Keratinocyte (primary cell): ENCODE data around the gene SLC25A42. TPM values are rescaled to one million over a fixed set of nuclear protein-coding genes. Genes with fewer than 3 reads are reported as not detected.

ENCODE experiments used
- DNase-seq: peaks from one replicate; pipeline ENCODE4 v3.0.0-alpha.2; 2011; ENCODE audit warnings: low read depth, missing footprints, low spot score
- FAIRE-seq: peaks from 2 replicates; lab custom pipeline; 2011; peaks lifted over from hg19 to GRCh38; lab: Jason Lieb, UNC
- H2AFZ ChIP-seq: 2 replicates; pipeline ENCODE4 v1.6.0; 2012; ENCODE audit warnings: low read length, control low read depth, inconsistent platforms; ENCODE audit not compliant: control insufficient read depth
- H3K27ac ChIP-seq: 2 replicates; pipeline ENCODE4 v1.5.1; 2011; ENCODE audit warnings: low read length; ENCODE audit not compliant: control insufficient read depth, insufficient read depth
- H3K27me3 ChIP-seq: 3 replicates; pipeline ENCODE4 v1.6.0; 2011; ENCODE audit warnings: low read length; ENCODE audit not compliant: control insufficient read depth, insufficient read depth; ENCODE audit errors: extremely low read depth
- H3K36me3 ChIP-seq, 2 experiments: 2 replicates in 1 of 2; 3 replicates in 1 of 2; pipeline ENCODE4 v1.5.1; 2011; ENCODE audit warnings: low read length in 2 of 2, mild to moderate bottlenecking in 1 of 2; ENCODE audit not compliant: control insufficient read depth in 2 of 2, insufficient read depth in 2 of 2; ENCODE audit errors: extremely low read depth in 1 of 2
- H3K4me1 ChIP-seq: 3 replicates; pipeline ENCODE4 v1.5.1; 2011; ENCODE audit warnings: low read length; ENCODE audit not compliant: control insufficient read depth, insufficient read depth; ENCODE audit errors: extremely low read depth
- H3K4me2 ChIP-seq: 3 replicates; pipeline ENCODE4 v1.6.0; 2011; ENCODE audit warnings: low read depth, low read length; ENCODE audit not compliant: control insufficient read depth, insufficient read depth; ENCODE audit errors: extremely low read depth
- H3K4me3 ChIP-seq, 3 experiments: fragments of 200-600 bp in 1 of 3; sonication (generic) in 1 of 3; 2 replicates in 2 of 3; 3 replicates in 1 of 3; pipeline ENCODE4 v1.5.1; 2011 to 2016; ENCODE audit warnings: low read length in 3 of 3, mild to moderate bottlenecking in 3 of 3, control low read depth in 2 of 3, inconsistent platforms in 1 of 3, low read depth in 1 of 3, mixed read lengths in 1 of 3, mixed run types in 1 of 3, moderate library complexity in 1 of 3; ENCODE audit not compliant: control insufficient read depth in 2 of 3, insufficient read depth in 2 of 3; ENCODE audit errors: extremely low read depth in 1 of 3
- H3K79me2 ChIP-seq: 2 replicates; pipeline ENCODE4 v1.6.0; 2012; ENCODE audit warnings: low read length; ENCODE audit not compliant: control insufficient read depth, insufficient read depth
- H3K9ac ChIP-seq: 3 replicates; pipeline ENCODE4 v1.6.0; 2011; ENCODE audit warnings: low read length; ENCODE audit not compliant: control insufficient read depth, insufficient read depth; ENCODE audit errors: extremely low read depth
- H3K9me1 ChIP-seq: 3 replicates; pipeline ENCODE4 v1.6.0; 2011; ENCODE audit warnings: low read length; ENCODE audit not compliant: control insufficient read depth, insufficient read depth; ENCODE audit errors: extremely low read depth
- H3K9me3 ChIP-seq: 2 replicates; pipeline ENCODE4 v1.5.1; 2012; ENCODE audit warnings: low read depth, low read length; ENCODE audit not compliant: control insufficient read depth
- H4K20me1 ChIP-seq: 3 replicates; pipeline ENCODE4 v1.6.0; 2011; ENCODE audit warnings: low read length; ENCODE audit not compliant: control insufficient read depth, insufficient read depth; ENCODE audit errors: extremely low read depth
- EZH2 ChIP-seq: IDR thresholded peaks from one replicate; pipeline ENCODE4 v1.6.1; 2012; ENCODE audit warnings: inconsistent platforms, mild to moderate bottlenecking, low read length, moderate library complexity
- dilution Hi-C: fragments of 300-500 bp; cut with MboI; formaldehyde crosslinking; loops from one replicate; pipeline ENCODE4 v1.7.0; 2020; ENCODE audit warnings: low sequenced_read_pairs; ENCODE audit not compliant: extremely low pct_ligation_motif_present
- polyA plus RNA-seq, 5 experiments: library from polyadenylated mRNA; depleted of rRNA in 3 of 5; stranded (reverse) in 3 of 5; stranded (forward) in 1 of 5; unstranded in 1 of 5; fragments of >200 nt; gene quantifications; 1 replicate in 1 of 5; 2 replicates in 3 of 5; 3 replicates in 1 of 5; pipeline versions ENCODE4 v1.2.1 to v1.2.3, GENCODE V29; 2011 to 2012; ENCODE audit warnings: missing spikeins in 2 of 5, low read depth in 1 of 5, low replicate concordance in 1 of 5
- TF ChIP-seq, protein P1 (sequence below), 3 experiments: IDR thresholded peaks in 1 of 3; conservative IDR thresholded peaks in 1 of 3; optimal IDR thresholded peaks in 1 of 3; 2 replicates in 2 of 3; 3 replicates in 1 of 3; pipeline versions ENCODE3 to v1.5.1; 2011; ENCODE audit warnings: low read length in 3 of 3, mild to moderate bottlenecking in 3 of 3, moderate library complexity in 2 of 3, control low read depth in 1 of 3, inconsistent platforms in 1 of 3; ENCODE audit not compliant: insufficient read depth in 2 of 3; ENCODE audit errors: extremely low read depth in 1 of 3

The SLC25A42 gene
- polyA plus RNA-seq, 1 donor (not counting 4 experiments of a cell fraction or from before 2014, with no cell fraction given) = 1.2 TPM

DNA sequence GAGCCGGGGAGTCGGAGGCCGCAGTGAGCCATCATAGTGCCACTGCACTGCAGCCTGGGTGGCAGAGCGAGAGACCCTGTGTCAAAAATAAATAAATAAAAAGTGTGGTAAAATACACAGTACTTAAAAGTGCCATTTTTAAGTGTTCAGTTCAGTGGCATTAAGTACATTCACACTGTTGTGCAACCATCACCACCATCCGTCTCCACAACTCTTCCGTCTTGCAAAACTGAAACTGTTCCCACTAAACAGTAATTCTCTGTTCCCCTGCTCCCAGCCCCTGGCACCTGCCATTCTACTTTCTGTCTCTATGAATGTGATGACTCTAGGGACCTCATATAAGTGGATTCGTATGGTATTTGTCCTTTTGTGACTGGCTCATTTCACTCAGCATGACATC, 13.3 kb downstream of the SLC25A42 start:
- no peak for TF ChIP-seq EZH2
- TF ChIP-seq, protein P1, sequence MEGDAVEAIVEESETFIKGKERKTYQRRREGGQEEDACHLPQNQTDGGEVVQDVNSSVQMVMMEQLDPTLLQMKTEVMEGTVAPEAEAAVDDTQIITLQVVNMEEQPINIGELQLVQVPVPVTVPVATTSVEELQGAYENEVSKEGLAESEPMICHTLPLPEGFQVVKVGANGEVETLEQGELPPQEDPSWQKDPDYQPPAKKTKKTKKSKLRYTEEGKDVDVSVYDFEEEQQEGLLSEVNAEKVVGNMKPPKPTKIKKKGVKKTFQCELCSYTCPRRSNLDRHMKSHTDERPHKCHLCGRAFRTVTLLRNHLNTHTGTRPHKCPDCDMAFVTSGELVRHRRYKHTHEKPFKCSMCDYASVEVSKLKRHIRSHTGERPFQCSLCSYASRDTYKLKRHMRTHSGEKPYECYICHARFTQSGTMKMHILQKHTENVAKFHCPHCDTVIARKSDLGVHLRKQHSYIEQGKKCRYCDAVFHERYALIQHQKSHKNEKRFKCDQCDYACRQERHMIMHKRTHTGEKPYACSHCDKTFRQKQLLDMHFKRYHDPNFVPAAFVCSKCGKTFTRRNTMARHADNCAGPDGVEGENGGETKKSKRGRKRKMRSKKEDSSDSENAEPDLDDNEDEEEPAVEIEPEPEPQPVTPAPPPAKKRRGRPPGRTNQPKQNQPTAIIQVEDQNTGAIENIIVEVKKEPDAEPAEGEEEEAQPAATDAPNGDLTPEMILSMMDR (optimal IDR thresholded peaks at IDR 0.05 in 1 of 3, IDR thresholded peaks at IDR 0.05 in 1 of 3, conservative IDR thresholded peaks at IDR 0.05 in 1 of 3; ENCODE audit: extremely low read depth in 1 of 3, insufficient read depth in 2 of 3, low read length in 3 of 3) = no peak
- no peaks in the 10 kb centered on the region for H3K9me3 ChIP-seq
- FAIRE-seq (no peak), DNase-seq (no peak)
- no peaks in the 10 kb centered on the region for H3K4me1 ChIP-seq
- no peak overlapping the region for H3K4me2 ChIP-seq
- H3K9me1 ChIP-seq = no peaks in the 10 kb centered on the region
- H4K20me1 ChIP-seq = no peaks in the 10 kb centered on the region
- H3K4me3 ChIP-seq = no peak overlapping the region
- H3K79me2 ChIP-seq = no peaks in the 10 kb centered on the region
- no peak overlapping the region for H2AFZ ChIP-seq
- H3K9ac ChIP-seq = no peak overlapping the region
- H3K27ac ChIP-seq = no peak overlapping the region
- H3K36me3 ChIP-seq = no peaks in the 10 kb centered on the region
- dilution Hi-C loops = no loop called here
- H3K27me3 ChIP-seq = no peaks in the 10 kb centered on the region

DNA sequence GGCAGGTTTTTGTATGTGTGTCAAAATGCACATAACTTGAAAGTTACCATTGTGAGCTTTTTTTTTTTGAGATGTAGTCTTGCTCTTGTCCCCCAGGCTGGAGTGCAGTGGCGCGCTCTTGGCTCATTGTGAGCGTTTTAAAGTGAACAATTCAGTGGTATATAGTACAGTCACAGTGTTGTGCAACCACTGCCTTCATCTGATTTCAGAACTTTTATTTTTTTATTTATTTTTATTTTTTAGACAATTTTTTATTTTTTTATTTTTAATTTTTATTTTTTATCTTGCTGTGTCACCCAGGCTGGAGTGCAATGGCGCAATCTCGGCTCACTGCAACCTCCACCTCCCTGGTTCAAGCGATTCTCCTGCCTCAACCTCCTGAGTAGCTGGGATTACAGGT, 15.0 kb downstream of the SLC25A42 start:
- Histone ChIP-seq H3K9me3 (no peaks in the 10 kb centered on the region), H3K4me3 (no peak overlapping the region), H4K20me1 (no peaks in the 10 kb centered on the region), H3K27ac (no peak overlapping the region), H3K79me2 (no peaks in the 10 kb centered on the region), H3K27me3 (no peaks in the 10 kb centered on the region), H3K9ac (no peak overlapping the region), H3K4me1 (peaks cover 5% of the 10 kb centered on the region), H3K4me2 (no peak overlapping the region), H3K9me1 (no peaks in the 10 kb centered on the region), H2AFZ (no peak overlapping the region), H3K36me3 (no peaks in the 10 kb centered on the region)
- no peak for TF ChIP-seq EZH2
- TF ChIP-seq, protein P1 (optimal IDR thresholded peaks at IDR 0.05 in 1 of 3, IDR thresholded peaks at IDR 0.05 in 1 of 3, conservative IDR thresholded peaks at IDR 0.05 in 1 of 3; ENCODE audit: extremely low read depth in 1 of 3, insufficient read depth in 2 of 3, low read length in 3 of 3) = no peak
- dilution Hi-C loops = no loop called here
- FAIRE-seq (no peak), DNase-seq (no peak)
